Left ventricle myocardium inferior (tissue), 1 donor: ENCODE results near the gene FHAD1. TPM values are rescaled to one million over a fixed set of nuclear protein-coding genes. Genes with fewer than 3 reads are reported as not detected.

Source experiments
- DNase-seq: peaks from one replicate; pipeline ENCODE4 v3.0.0-alpha.2; 2020
- H3K27ac ChIP-seq: fragments of 200-600 bp; replicated peaks from 2 replicates; pipeline ENCODE4 v1.8.0; 2021
- H3K27me3 ChIP-seq: fragments of 200-600 bp; 2 replicates; pipeline ENCODE4 v1.8.0; 2021; ENCODE audit warnings: low read depth
- H3K36me3 ChIP-seq: fragments of 200-600 bp; 2 replicates; pipeline ENCODE4 v1.8.0; 2021
- H3K4me1 ChIP-seq: fragments of 200-600 bp; 2 replicates; pipeline ENCODE4 v1.8.0; 2021
- H3K4me3 ChIP-seq: fragments of 200-600 bp; 2 replicates; pipeline ENCODE4 v1.8.0; 2021; ENCODE audit warnings: mild to moderate bottlenecking, moderate library complexity
- H3K9me3 ChIP-seq: fragments of 200-600 bp; replicated peaks from 2 replicates; pipeline ENCODE4 v1.8.0; 2021
- intact Hi-C: fragments of 100-400 bp; cut with micrococcal nuclease; formaldehyde crosslinking; loops from one replicate; pipeline ENCODE4 v1.11.0; 2022
- total RNA-seq: library from RNA; stranded (reverse); fragmentation: NEBNext Ultra II Directional; extraction: Animal tissue kit (Norgen Biotek cat#: 25700); gene quantifications from one replicate; pipeline ENCODE4 v1.2.1, GENCODE V29; 2021
- TF ChIP-seq, protein P1 (sequence below): fragments of 200-600 bp; IDR thresholded peaks from 2 replicates; pipeline ENCODE4 v1.8.0; 2021; ENCODE audit warnings: antibody characterized with exemption, mild to moderate bottlenecking, borderline replicate concordance
- donor health status: DM: no; HTN: yes; CAD: no; lungs with severe emphysema.

FHAD1 gene
- total RNA-seq, 1 donor from 2014 or later: not detected

DNA sequence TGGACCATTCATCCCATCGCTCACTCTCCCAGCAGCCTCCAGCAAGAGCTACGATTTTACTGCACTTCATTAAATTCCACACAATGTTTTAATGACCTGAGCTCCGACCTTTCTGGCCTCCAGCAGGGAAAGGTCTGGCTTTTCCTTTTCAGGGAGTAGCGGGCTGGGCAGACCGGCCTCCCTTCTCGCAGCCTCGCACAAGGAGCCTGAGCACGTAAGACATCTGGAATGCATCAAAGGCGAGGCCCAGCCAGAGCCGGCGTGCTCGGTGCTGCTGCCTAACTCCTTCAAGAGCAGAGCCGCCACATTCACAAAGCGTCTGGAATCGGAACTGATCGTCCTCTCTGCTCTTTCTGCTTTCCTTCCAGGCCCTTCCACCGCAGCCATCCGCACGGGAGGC lies 32.5 kb upstream of the FHAD1 start:
- no peaks in the 10 kb centered on the region for H3K27me3 ChIP-seq
- peaks cover 3% of the 10 kb centered on the region for H3K36me3 ChIP-seq
- no peaks in the 10 kb centered on the region for H3K9me3 ChIP-seq
- H3K4me1 ChIP-seq: peaks cover 43% of the 10 kb centered on the region
- H3K27ac ChIP-seq: peak overlapping the region; percentile 58
- intact Hi-C loops: loop anchor here (10.0 kb wide), 1 partner anchor 90 kb away; no protein-coding TSS in a partner anchor
- peak; percentile 23 for DNase-seq
- TF ChIP-seq, protein P1, sequence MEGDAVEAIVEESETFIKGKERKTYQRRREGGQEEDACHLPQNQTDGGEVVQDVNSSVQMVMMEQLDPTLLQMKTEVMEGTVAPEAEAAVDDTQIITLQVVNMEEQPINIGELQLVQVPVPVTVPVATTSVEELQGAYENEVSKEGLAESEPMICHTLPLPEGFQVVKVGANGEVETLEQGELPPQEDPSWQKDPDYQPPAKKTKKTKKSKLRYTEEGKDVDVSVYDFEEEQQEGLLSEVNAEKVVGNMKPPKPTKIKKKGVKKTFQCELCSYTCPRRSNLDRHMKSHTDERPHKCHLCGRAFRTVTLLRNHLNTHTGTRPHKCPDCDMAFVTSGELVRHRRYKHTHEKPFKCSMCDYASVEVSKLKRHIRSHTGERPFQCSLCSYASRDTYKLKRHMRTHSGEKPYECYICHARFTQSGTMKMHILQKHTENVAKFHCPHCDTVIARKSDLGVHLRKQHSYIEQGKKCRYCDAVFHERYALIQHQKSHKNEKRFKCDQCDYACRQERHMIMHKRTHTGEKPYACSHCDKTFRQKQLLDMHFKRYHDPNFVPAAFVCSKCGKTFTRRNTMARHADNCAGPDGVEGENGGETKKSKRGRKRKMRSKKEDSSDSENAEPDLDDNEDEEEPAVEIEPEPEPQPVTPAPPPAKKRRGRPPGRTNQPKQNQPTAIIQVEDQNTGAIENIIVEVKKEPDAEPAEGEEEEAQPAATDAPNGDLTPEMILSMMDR: no peak
- no peak overlapping the region for H3K4me3 ChIP-seq

DNA sequence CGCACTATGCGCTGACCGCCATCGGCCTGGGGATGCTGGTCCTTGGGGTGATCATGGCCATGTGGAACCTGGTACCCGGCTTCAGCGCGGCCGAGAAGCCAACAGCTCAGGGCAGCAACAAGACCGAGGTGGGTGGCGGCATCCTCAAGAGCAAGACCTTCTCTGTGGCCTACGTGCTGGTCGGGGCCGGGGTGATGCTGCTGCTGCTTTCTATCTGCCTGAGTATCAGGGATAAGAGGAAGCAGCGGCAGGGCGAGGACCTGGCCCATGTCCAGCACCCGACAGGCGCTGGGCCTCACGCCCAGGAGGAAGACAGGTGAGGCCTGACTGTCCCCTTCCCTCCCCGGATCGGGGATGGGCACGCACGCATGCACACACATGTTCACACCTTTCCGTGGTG lies 31.9 kb upstream of the FHAD1 start:
- TF ChIP-seq, protein P1: no peak
- intact Hi-C loops: loop anchor here (10.0 kb wide), 1 partner anchor 90 kb away; no protein-coding TSS in a partner anchor
- no peaks in the 10 kb centered on the region for H3K27me3 ChIP-seq
- H3K36me3 ChIP-seq: peaks cover 8% of the 10 kb centered on the region
- H3K4me3 ChIP-seq: no peak overlapping the region
- peak overlapping the region; percentile 58 for H3K27ac ChIP-seq
- peak; percentile 24 for DNase-seq
- H3K9me3 ChIP-seq: no peaks in the 10 kb centered on the region
- peaks cover 38% of the 10 kb centered on the region for H3K4me1 ChIP-seq

DNA sequence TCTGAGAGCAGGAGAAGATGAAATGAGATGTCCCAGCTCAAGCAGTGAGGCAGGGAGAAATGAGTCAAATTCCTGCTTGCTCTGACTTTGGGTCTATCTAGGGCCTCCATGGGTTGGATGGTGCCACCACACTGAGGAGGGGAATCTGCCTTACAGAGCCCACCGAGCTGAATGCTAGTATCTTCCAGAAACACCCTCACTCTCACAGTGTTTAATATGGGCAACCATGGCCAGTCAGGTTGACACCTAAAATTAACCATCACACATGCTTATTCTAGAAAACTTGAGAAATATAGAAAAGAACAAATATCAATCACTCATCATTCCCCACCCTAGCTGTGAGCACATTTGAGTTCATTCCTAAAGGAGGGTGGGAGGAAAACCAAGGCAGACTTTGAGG lies 29.4 kb upstream of the FHAD1 start:
- H3K27ac ChIP-seq: no peak overlapping the region
- H3K4me3 ChIP-seq: no peak overlapping the region
- no peak for DNase-seq
- H3K27me3 ChIP-seq: no peaks in the 10 kb centered on the region
- intact Hi-C loops: loop anchor here (10.0 kb wide), 1 partner anchor 93 kb away; no protein-coding TSS in a partner anchor
- TF ChIP-seq, protein P1: no peak
- no peaks in the 10 kb centered on the region for H3K9me3 ChIP-seq
- H3K36me3 ChIP-seq: peaks cover 8% of the 10 kb centered on the region
- peaks cover 26% of the 10 kb centered on the region for H3K4me1 ChIP-seq

DNA sequence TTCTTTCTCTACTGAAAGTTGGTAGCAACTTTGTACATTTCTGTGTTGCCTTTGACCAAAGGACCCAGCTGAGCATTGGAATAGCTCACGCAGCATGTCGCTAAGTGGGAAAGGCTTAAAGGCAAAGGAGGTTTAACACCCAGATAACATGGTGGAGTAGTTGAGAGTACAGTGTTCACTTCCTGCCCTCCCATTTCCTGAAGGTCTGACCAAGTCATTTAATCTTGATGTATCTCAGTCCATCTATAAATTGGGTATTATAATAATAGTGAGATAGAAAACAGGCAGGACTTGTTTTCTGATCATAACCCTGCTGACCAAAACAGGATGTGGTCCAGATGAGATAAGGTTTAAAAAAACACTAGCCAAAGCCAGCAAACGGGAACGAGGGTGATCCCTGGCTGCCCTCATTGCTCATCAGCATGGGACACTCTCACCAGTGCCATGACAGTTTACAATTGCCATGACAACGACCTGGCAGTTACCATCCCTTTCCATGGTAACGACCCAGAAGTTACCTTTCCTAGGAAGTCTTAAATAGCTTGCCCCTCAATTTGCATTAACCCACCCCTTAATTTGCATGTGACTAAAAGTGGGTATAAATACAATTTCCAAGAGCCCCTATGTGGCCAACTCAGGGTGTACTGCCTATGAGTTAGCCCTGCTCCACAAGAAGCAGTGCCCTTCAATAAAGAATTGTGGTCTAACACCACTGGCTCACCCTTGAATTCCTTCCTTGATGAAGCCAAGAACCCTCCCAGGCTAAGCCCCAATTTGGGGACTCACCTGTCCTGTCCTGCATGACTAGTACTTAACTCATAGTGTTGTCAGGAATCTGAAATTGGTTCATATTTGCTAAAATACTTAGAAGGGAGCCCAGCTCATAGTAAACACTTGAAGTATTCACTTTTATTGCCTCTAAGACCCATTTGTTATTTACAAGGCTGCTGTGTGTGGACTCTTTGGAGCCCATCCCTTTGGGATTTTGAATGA lies 28.4 kb upstream of the FHAD1 start:
- H3K4me1 ChIP-seq: peaks cover 17% of the 10 kb centered on the region
- peaks cover 8% of the 10 kb centered on the region for H3K36me3 ChIP-seq
- DNase-seq: no peak
- intact Hi-C loops: loop anchor here (10.0 kb wide), 1 partner anchor 94 kb away; no protein-coding TSS in a partner anchor
- TF ChIP-seq, protein P1: no peak
- H3K27me3 ChIP-seq: no peaks in the 10 kb centered on the region
- no peaks in the 10 kb centered on the region for H3K9me3 ChIP-seq
- H3K27ac ChIP-seq: peak overlapping the region; percentile 5
- no peak overlapping the region for H3K4me3 ChIP-seq

DNA sequence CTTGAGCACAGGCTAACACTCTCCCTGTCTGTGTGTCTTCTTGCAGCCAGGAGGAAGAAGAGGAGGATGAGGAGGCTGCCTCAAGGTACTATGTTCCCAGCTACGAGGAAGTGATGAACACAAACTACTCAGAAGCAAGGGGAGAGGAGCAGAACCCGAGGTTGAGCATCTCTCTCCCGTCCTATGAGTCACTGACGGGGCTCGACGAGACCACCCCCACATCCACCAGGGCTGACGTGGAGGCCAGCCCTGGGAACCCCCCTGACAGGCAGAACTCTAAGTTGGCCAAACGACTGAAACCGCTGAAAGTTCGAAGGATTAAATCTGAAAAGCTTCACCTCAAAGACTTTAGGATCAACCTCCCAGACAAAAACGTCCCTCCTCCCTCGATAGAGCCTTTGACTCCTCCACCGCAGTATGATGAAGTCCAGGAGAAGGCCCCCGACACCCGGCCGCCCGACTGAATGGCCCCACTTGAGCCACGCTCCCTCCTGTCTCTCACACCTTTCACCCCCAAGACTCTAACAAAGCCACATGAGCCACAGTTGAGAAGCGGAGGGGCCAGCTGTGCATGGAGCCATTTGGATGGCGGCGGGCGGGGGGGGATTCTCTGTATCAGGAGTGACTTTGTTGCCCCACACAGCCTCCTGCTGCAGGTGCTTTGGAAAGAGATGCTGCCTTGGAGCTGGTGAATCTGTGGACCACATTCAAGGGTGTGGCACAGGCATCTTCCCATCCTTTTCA lies 27.6 kb upstream of the FHAD1 start:
- H3K9me3 ChIP-seq: no peaks in the 10 kb centered on the region
- H3K4me1 ChIP-seq: peaks cover 17% of the 10 kb centered on the region
- intact Hi-C loops: loop anchor here (10.0 kb wide), 1 partner anchor 95 kb away; no protein-coding TSS in a partner anchor
- no peak overlapping the region for H3K4me3 ChIP-seq
- H3K27me3 ChIP-seq: no peaks in the 10 kb centered on the region
- TF ChIP-seq, protein P1: no peak
- peaks cover 8% of the 10 kb centered on the region for H3K36me3 ChIP-seq
- H3K27ac ChIP-seq: no peak overlapping the region
- no peak for DNase-seq
